Kidney (tissue), 14 donors: ENCODE measurements around the gene PXDN. TPM values are rescaled to one million over a fixed set of nuclear protein-coding genes. Genes with fewer than 3 reads are reported as not detected.

Experiments used
- DNase-seq, 5 donors: peaks; one replicate each; pipeline ENCODE4 v3.0.0-alpha.2; 2013 to 2020
- FAIRE-seq: peaks from 2 replicates; lab custom pipeline; 2012; peaks lifted over from hg19 to GRCh38; lab: Jason Lieb, UNC
- H3K27ac ChIP-seq, 2 donors: one replicate each; pipeline ENCODE4 v1.7.0; 2013; ENCODE audit warnings: low read depth in 2 of 2, low read length in 2 of 2, inconsistent platforms in 1 of 2
- H3K27me3 ChIP-seq: one replicate; pipeline ENCODE4 v1.7.1; 2013; ENCODE audit warnings: low read length, inconsistent platforms; ENCODE audit not compliant: control insufficient read depth, insufficient read depth
- H3K36me3 ChIP-seq, 3 donors: one replicate each; pipeline versions ENCODE4 v1.7.0 to v1.7.1; 2013; ENCODE audit warnings: low read length in 3 of 3, control low read depth in 1 of 3, inconsistent platforms in 1 of 3; ENCODE audit not compliant: insufficient read depth in 3 of 3, control insufficient read depth in 2 of 3
- H3K4me1 ChIP-seq, 3 donors: one replicate each; pipeline versions ENCODE4 v1.7.0 to v1.7.1; 2013; ENCODE audit warnings: low read length in 3 of 3, inconsistent platforms in 1 of 3, low read depth in 1 of 3; ENCODE audit not compliant: control insufficient read depth in 2 of 3, insufficient read depth in 2 of 3
- H3K4me3 ChIP-seq, 3 donors: one replicate each; pipeline versions ENCODE4 v1.7.0 to v1.8.1; 2013; ENCODE audit warnings: low read length in 3 of 3, control low read depth in 1 of 3, inconsistent platforms in 1 of 3
- H3K9ac ChIP-seq, 3 donors: one replicate each; pipeline versions ENCODE4 v1.7.0 to v1.7.1; 2013; ENCODE audit warnings: low read length in 3 of 3, control low read depth in 1 of 3, inconsistent platforms in 1 of 3
- H3K9me3 ChIP-seq, 3 donors: one replicate each; pipeline versions ENCODE4 v1.7.0 to v1.7.1; 2013; ENCODE audit warnings: low read length in 3 of 3, control low read depth in 1 of 3, inconsistent platforms in 1 of 3; ENCODE audit not compliant: control insufficient read depth in 2 of 3, insufficient read depth in 1 of 3
- intact Hi-C: fragments of 100-400 bp; cut with DNase I; formaldehyde crosslinking; loops from one replicate; pipeline ENCODE4 v1.11.1; 2022
- polyA plus RNA-seq: library from polyadenylated mRNA; stranded (reverse); fragments of 350-450 nt; fragmentation: Illumina TruSeq; extraction: RNeasy Lipid Tissue Mini Kit (QIAGEN cat#74804); gene quantifications from one replicate; pipeline ENCODE4 v1.2.3, GENCODE V29; 2014; ENCODE audit warnings: low read depth, low replicate concordance; ENCODE audit not compliant: insufficient read depth
- total RNA-seq: library from RNA; stranded (reverse); fragmentation: NEBNext Ultra II Directional; extraction: Animal tissue kit (Norgen Biotek cat#: 25700); gene quantifications from one replicate; pipeline ENCODE4 v1.2.1, GENCODE V29; 2021
- TF ChIP-seq, protein P1 (sequence below): IDR thresholded peaks from 3 replicates; pipeline ENCODE4 v1.5.1; 2012; ENCODE audit warnings: mild to moderate bottlenecking, moderate library complexity, borderline replicate concordance; ENCODE audit not compliant: insufficient read depth; ENCODE audit errors: extremely low read depth
- donor health status: control.
- donor health status: control.
- donor health status: control.
- donor health status: control.
- donor health status: control.
- donor health status: DM: yes; HTN: yes; CAD: no.
- donor health status: Normal renal cell carcinoma (clear cell type).

Gene PXDN
- total and polyA plus RNA-seq, 2 donors from 2014 or later = 4.7 to 42.3 TPM

DNA sequence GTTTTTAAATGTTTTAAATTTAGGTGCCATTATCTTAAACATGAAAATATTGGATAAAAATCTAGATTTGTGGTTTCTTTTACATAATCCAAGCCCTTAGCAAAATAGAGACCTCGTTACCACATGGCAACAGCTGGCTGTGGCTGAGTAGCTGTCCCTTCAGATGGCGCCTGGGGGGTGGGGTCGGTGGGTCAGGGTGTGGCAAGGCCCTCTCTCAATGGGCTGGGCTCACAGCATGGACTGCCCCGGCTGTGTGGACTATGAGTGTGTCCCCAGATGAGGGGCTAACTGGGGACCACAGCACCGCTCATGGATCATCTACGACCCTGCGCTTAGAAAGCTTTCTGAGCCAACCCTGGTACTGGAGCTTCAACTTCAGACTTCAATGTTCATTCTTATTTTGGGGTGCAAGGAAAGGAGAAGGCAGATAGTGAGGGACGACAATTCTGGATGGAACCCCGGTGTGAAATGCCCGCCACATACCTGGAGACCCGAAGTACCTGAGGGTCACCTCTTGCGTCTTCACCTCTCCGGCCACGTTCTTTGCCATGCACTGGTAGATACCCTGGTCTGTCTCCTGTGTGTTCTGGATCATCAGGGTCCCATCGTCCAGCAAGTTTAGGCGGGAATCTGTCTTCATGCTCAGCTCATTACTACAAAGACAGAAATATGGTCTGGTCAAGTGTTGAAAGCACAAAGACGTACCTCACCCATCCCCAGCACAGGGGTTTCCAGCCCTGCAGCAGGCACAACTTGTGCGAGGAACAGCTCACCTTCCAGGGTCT lies 71.0 kb downstream of the PXDN start:
- DNase-seq = no peak
- H3K9me3 ChIP-seq = no peaks in the 10 kb centered on the region
- no peaks in the 10 kb centered on the region for H3K27me3 ChIP-seq
- FAIRE-seq = no peak
- TF ChIP-seq, protein P1, sequence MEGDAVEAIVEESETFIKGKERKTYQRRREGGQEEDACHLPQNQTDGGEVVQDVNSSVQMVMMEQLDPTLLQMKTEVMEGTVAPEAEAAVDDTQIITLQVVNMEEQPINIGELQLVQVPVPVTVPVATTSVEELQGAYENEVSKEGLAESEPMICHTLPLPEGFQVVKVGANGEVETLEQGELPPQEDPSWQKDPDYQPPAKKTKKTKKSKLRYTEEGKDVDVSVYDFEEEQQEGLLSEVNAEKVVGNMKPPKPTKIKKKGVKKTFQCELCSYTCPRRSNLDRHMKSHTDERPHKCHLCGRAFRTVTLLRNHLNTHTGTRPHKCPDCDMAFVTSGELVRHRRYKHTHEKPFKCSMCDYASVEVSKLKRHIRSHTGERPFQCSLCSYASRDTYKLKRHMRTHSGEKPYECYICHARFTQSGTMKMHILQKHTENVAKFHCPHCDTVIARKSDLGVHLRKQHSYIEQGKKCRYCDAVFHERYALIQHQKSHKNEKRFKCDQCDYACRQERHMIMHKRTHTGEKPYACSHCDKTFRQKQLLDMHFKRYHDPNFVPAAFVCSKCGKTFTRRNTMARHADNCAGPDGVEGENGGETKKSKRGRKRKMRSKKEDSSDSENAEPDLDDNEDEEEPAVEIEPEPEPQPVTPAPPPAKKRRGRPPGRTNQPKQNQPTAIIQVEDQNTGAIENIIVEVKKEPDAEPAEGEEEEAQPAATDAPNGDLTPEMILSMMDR = no peak
- no peak overlapping the region for H3K4me3 ChIP-seq
- H3K4me1 ChIP-seq = no peaks in the 10 kb centered on the region
- H3K27ac ChIP-seq = no peak overlapping the region
- intact Hi-C loops = no loop called here
- H3K36me3 ChIP-seq = peaks cover 0 to 3% (median 0%) of the 10 kb centered on the region in 3 donors
- H3K9ac ChIP-seq = no peak overlapping the region

DNA sequence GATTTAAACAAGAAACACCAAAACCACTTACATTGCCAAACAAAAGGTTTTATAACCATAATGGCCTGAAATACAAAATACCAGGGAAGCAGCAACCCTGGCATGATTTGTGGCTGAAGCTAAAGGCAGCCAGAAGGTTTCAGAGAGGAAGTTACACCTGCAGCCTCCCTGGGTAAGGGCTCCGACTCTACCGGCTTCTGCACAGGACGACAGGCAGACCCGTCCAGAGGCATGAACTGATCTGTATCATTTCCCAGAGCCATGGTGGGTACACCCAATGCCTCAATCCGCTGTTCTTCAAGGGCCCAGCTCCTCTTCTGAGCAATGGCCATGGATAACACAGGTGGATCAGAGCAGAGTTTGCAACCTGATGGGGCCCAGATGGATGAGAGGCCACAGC lies 71.6 kb downstream of the PXDN start:
- intact Hi-C loops = no loop called here
- H3K4me1 ChIP-seq = no peaks in the 10 kb centered on the region
- no peak overlapping the region for H3K27ac ChIP-seq
- DNase-seq (no peak), FAIRE-seq (no peak)
- peaks cover 0 to 3% (median 0%) of the 10 kb centered on the region in 3 donors for H3K36me3 ChIP-seq
- H3K4me3 ChIP-seq = no peak overlapping the region
- H3K27me3 ChIP-seq = no peaks in the 10 kb centered on the region
- TF ChIP-seq, protein P1 = no peak
- H3K9ac ChIP-seq = no peak overlapping the region
- H3K9me3 ChIP-seq = no peaks in the 10 kb centered on the region

DNA sequence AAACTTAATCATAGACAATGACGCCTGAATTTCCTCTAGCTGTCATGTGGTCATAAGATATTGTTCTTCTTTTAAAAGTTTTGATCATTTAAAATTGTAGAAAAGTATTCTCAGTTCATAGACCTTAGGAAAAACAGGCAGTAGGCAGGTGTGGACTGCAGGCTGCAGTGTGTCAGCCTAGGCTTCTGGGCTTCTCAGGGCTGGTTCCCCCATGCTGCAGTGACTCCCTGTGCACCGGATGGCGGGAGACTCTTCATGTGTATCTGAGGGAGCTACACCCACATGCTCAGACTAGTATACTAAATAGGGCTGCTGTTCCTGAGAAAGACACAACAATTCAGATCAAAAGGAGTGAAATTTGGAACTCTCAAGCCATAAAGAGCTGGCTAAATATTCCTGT lies 72.4 kb downstream of the PXDN start:
- DNase-seq (no peak), FAIRE-seq (no peak)
- Histone ChIP-seq H3K36me3 (peaks cover 0 to 3% (median 0%) of the 10 kb centered on the region in 3 donors), H3K27ac (no peak overlapping the region), H3K9me3 (no peaks in the 10 kb centered on the region), H3K9ac (no peak overlapping the region), H3K27me3 (no peaks in the 10 kb centered on the region), H3K4me1 (no peaks in the 10 kb centered on the region), H3K4me3 (no peak overlapping the region)
- TF ChIP-seq, protein P1 = no peak
- intact Hi-C loops = no loop called here
